Skeletal muscle satellite cell (primary cell): ENCODE measurements around the gene ANKRD40.
"Not testable (repeated sequence)": the region's sequence is repeated elsewhere in the genome, so short reads cannot be mapped to it uniquely, and the experiment has no call there.

Experiments used
- H3K27me3 ChIP-seq: 2 replicates; pipeline ENCODE4 v1.7.0; 2013; ENCODE audit warnings: low read length; ENCODE audit not compliant: control insufficient read depth, insufficient read depth
- H3K36me3 ChIP-seq: 2 replicates; pipeline ENCODE4 v1.7.0; 2013; ENCODE audit warnings: mild to moderate bottlenecking, control low read depth, low read length; ENCODE audit not compliant: insufficient read depth
- H3K4me1 ChIP-seq: 2 replicates; pipeline ENCODE4 v1.7.0; 2013; ENCODE audit warnings: low read length; ENCODE audit not compliant: control insufficient read depth, insufficient read depth
- H3K4me2 ChIP-seq: 2 replicates; pipeline ENCODE4 v1.7.0; 2013; ENCODE audit warnings: mild to moderate bottlenecking, low read length
- H3K4me3 ChIP-seq: 2 replicates; pipeline ENCODE4 v1.7.0; 2013; ENCODE audit warnings: low read length
- H3K9ac ChIP-seq: 2 replicates; pipeline ENCODE4 v1.7.0; 2013; ENCODE audit warnings: mild to moderate bottlenecking, low read depth, low read length, moderate library complexity
- H3K9me3 ChIP-seq: replicated peaks from 2 replicates; pipeline ENCODE4 v1.7.0; 2013; ENCODE audit warnings: mild to moderate bottlenecking, control low read depth, low read length

ANKRD40 gene

DNA sequence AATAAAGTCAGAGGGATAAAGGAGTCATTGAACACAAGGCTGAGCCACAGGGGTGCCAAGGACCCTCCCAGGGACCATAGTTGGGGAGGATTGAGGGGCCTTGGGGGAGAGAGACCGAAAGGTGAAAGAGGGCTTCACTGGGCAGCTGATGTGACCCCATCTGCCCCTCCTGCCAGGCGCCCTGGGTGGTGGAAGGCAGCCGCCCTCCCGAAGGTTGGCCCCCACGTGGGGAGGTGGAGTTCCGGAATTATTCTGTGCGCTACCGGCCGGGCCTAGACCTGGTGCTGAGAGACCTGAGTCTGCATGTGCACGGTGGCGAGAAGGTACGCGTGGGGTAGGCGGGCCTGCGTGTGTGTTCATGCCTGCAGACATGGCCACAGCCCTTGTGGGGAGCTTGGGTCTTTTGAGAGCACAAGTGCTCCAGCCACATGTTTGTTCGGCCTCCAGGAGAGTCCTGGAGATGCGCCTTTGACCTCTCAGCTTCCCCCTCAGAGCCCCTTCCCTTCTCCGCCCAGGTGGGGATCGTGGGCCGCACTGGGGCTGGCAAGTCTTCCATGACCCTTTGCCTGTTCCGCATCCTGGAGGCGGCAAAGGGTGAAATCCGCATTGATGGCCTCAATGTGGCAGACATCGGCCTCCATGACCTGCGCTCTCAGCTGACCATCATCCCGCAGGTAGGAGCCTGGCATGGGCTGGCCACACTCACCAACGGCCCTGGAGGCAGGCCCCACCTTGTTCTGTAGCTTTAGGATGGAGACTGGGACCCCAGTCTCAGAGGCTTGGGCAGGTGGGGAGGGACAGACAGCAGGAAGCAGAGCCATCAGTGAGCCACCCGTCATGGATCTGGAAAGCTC lies 24.1 kb downstream of the ANKRD40 start:
- no peak overlapping the region for H3K9ac ChIP-seq
- H3K36me3 ChIP-seq: peaks cover 32% of the 10 kb centered on the region
- H3K9me3 ChIP-seq: no peaks in the 10 kb centered on the region
- H3K4me2 ChIP-seq: no peak overlapping the region
- peaks cover 31% of the 10 kb centered on the region for H3K4me1 ChIP-seq
- H3K27me3 ChIP-seq: no peaks in the 10 kb centered on the region
- H3K4me3 ChIP-seq: no peak overlapping the region

DNA sequence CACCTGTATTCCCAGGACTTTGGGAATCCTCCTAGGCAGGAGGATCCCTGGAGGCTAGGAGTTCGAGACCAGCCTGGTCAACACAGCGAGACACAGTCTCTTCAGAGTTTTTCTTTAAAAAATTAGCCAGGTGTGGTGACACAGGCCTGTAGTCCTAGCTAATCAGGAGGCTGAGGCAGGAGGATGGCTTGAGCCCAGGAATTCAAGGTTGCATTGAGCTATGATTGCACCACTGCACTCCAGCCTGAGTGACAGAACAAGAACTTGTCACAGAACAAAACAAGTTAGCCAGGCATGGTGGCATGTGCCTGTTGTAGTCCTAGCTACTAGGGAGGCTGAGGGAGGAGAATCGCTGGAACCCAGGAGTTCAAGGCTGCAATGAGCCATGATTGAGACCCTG lies 24.8 kb downstream of the ANKRD40 start:
- Histone ChIP-seq H3K27me3 (no peaks in the 10 kb centered on the region), H3K9ac (no peak overlapping the region), H3K4me2 (no peak overlapping the region), H3K4me1 (peaks cover 31% of the 10 kb centered on the region), H3K36me3 (peaks cover 35% of the 10 kb centered on the region), H3K9me3 (no peaks in the 10 kb centered on the region), H3K4me3 (no peak overlapping the region)

DNA sequence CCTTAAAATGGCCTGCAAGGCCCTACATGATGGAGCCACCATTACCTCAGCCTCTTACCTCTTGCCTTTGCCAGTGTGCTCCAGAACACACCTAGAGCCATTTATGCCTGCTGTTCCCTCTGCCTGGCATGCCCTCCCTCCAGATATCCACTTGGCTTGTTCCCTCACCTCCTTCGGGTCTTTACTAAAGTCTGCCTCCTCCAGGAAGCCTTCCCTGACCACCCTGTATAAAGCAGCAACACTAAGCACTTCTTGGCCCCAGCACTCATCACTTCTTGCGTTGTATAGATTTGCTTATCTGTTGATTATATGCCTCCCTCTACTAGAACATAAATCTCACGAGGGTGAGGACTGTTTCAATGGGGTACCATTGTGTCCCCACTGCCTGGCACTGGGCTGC lies 25.3 kb downstream of the ANKRD40 start:
- H3K36me3 ChIP-seq: peaks cover 36% of the 10 kb centered on the region
- H3K9ac ChIP-seq: no peak overlapping the region
- no peak overlapping the region for H3K4me3 ChIP-seq
- H3K4me1 ChIP-seq: peaks cover 30% of the 10 kb centered on the region
- no peaks in the 10 kb centered on the region for H3K27me3 ChIP-seq
- H3K4me2 ChIP-seq: no peak overlapping the region
- H3K9me3 ChIP-seq: no peaks in the 10 kb centered on the region

DNA sequence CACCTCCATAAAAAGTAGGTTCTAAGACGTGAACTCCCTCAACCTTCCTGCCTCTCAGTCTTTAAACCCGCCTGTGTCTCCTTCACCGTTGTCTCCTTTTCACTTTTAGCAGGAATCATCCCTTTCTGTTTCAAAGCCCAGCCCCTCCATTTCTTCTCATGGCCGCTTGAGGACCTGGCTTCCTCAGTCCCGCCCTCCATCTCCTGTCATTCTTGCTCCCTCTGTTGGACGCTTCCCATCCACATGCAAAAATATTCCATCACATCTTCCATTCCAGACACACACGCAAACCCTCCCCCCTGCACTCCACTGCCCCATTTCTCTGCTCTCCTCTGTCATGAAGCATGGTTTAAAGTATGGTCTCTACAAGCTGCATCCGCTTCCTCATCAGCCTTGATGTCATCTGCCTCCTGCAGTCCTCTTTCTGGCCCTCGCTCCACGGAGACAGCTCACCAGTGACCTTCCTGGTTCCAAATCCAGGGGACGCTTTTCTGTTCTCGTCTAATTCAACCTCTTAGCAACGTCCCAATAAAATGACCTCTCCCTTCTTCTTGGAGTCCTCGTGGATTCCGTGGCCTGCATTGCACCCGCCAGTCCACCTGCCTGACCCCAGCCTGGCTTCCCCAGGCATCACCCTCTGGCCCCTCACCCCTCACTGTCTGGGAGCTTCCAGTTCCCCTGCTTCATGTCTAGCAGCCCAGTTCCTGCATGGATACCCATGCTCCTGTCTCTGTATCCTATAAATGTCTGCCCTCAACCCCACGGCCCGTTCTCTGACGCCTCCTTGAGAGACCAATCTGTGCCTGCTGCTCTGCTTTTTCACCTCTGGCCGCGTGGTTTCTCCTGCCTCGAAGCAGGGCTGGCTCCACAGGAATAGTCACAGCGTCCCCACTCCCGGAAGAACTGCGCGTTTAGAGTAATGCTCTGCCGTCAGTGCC lies 26.2 kb downstream of the ANKRD40 start:
- Histone ChIP-seq H3K36me3 (peaks cover 41% of the 10 kb centered on the region), H3K4me1 (peaks cover 21% of the 10 kb centered on the region), H3K9ac (no peak overlapping the region), H3K9me3 (no peaks in the 10 kb centered on the region), H3K4me3 (no peak overlapping the region), H3K4me2 (no peak overlapping the region), H3K27me3 (no peaks in the 10 kb centered on the region)

- not testable (repeated sequence) for H3K27me3 ChIP-seq, H3K9me3 ChIP-seq, H3K9ac ChIP-seq, H3K4me2 ChIP-seq, H3K4me3 ChIP-seq
- Histone ChIP-seq H3K36me3 (peaks cover 49% of the 10 kb centered on the region), H3K4me1 (peaks cover 15% of the 10 kb centered on the region)
These were observed 27.0 kb downstream of the ANKRD40 start for GRCh38 chr17:50680543-50681262.

GRCh38 chr17:50680126-50680525 lies 27.6 kb downstream of the ANKRD40 start:
- no peaks in the 10 kb centered on the region for H3K27me3 ChIP-seq
- no peak overlapping the region for H3K4me3 ChIP-seq
- H3K4me1 ChIP-seq: peaks cover 15% of the 10 kb centered on the region
- H3K9ac ChIP-seq: no peak overlapping the region
- H3K9me3 ChIP-seq: no peaks in the 10 kb centered on the region
- peaks cover 50% of the 10 kb centered on the region for H3K36me3 ChIP-seq
- no peak overlapping the region for H3K4me2 ChIP-seq

DNA sequence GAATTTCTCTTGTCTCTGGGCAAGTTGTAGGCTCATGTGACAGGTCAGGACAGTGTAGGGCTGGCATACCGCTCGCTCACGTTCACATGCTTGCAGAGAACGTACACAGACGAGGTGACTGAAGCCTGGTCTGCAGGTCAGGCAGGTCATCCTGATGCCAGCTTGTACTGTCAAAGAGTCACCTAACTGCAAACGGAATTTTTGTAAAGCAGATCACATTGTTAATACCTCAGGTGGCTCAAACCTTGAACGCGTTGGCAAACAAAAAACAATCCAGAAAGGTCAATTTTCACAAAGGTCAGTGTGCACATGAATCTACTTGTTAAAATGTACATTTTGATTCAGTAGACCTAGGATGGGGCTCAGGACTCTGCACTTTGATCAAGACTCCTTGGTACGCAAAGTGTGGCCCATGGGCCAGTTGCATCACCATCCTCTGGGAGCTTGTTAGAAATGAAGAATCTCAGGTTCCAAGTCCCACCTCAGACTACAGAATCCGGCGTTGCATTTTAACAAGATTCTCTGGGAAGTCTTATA lies 28.6 kb downstream of the ANKRD40 start:
- Histone ChIP-seq H3K9ac (no peak overlapping the region), H3K4me2 (no peak overlapping the region), H3K27me3 (no peaks in the 10 kb centered on the region), H3K4me3 (no peak overlapping the region), H3K4me1 (peaks cover 11% of the 10 kb centered on the region), H3K9me3 (no peaks in the 10 kb centered on the region), H3K36me3 (peaks cover 44% of the 10 kb centered on the region)

- Histone ChIP-seq H3K4me1 (peaks cover 17% of the 10 kb centered on the region), H3K27me3 (no peaks in the 10 kb centered on the region), H3K9me3 (no peaks in the 10 kb centered on the region), H3K9ac (no peak overlapping the region), H3K4me2 (no peak overlapping the region), H3K4me3 (no peak overlapping the region), H3K36me3 (peaks cover 42% of the 10 kb centered on the region)
These were observed 29.8 kb downstream of the ANKRD40 start for GRCh38 chr17:50677851-50678375.

- Histone ChIP-seq H3K4me2 (no peak overlapping the region), H3K9me3 (no peaks in the 10 kb centered on the region), H3K4me3 (no peak overlapping the region), H3K4me1 (peaks cover 23% of the 10 kb centered on the region), H3K9ac (no peak overlapping the region), H3K27me3 (no peaks in the 10 kb centered on the region), H3K36me3 (peaks cover 52% of the 10 kb centered on the region)
These were observed 31.4 kb downstream of the ANKRD40 start for GRCh38 chr17:50676065-50676975.

DNA sequence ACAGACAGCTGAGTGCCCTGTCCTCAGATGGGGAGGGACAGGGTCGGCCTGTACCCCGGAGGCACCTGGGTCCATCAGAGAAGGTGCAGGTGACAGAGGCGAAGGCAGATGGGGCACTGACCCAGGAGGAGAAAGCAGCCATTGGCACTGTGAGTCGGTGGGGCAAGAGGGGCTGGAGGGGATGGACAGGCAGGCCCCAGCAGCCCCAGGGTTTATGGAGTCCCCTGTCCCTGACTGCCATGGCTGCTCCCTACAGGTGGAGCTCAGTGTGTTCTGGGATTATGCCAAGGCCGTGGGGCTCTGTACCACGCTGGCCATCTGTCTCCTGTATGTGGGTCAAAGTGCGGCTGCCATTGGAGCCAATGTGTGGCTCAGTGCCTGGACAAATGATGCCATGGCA lies 32.1 kb downstream of the ANKRD40 start:
- Histone ChIP-seq H3K4me1 (peaks cover 23% of the 10 kb centered on the region), H3K4me3 (no peak overlapping the region), H3K9ac (no peak overlapping the region), H3K9me3 (no peaks in the 10 kb centered on the region), H3K27me3 (no peaks in the 10 kb centered on the region), H3K4me2 (no peak overlapping the region), H3K36me3 (peaks cover 52% of the 10 kb centered on the region)
